ENCODE results near the gene FZR1. TPM values are rescaled to one million over a fixed set of nuclear protein-coding genes. Genes with fewer than 3 reads are reported as not detected.

The FZR1 gene
- polyA plus RNA-seq, 3 donors: 7.7 to 44.6 (median 9.4) TPM

- no peak for DNase-seq
- no peaks in the 10 kb centered on the region for H3K4me1 Mint-ChIP-seq
- H3K9me3 Mint-ChIP-seq: peaks cover 0 to 2% (median 0%) of the 10 kb centered on the region in 7 donors
- no peaks in the 10 kb centered on the region for H3K4me1 ChIP-seq (ENCODE audit: control insufficient read depth in 1 of 2, insufficient read depth in 2 of 2, low read length in 2 of 2)
- H4K20me1 ChIP-seq (ENCODE audit: insufficient read depth, low read length): no peaks in the 10 kb centered on the region
- H3K79me2 ChIP-seq (ENCODE audit: insufficient read depth, low read length): peaks cover 7% of the 10 kb centered on the region
- intact Hi-C loops (cut with micrococcal nuclease): no loop called here
- H3K36me3 Mint-ChIP-seq: peaks cover 39 to 60% of the 10 kb centered on the region in 2 donors
- no peak overlapping the region for H3K4me3 ChIP-seq (replicated peaks in 1 of 3; ENCODE audit: low read depth in 2 of 3, low read length in 3 of 3)
- no peak for TF ChIP-seq CTCF (IDR thresholded peaks at IDR 0.05)
- no peak overlapping the region for H2AFZ ChIP-seq (ENCODE audit: insufficient read depth, low read depth, low read length, poor library complexity, severe bottlenecking)
- no peak overlapping the region for H3K27ac ChIP-seq (ENCODE audit: low read depth in 1 of 2, low read length in 2 of 2)
- H3K4me3 Mint-ChIP-seq: no peak overlapping the region
- no peak overlapping the region for H3K4me2 ChIP-seq (replicated peaks; ENCODE audit: extremely low read depth, low read length, poor library complexity, severe bottlenecking)
- WGBS (ENCODE audit: insufficient coverage): 95% methylated on average over 13 of the region's 14 CpGs
- no peaks in the 10 kb centered on the region for H3K27me3 ChIP-seq (ENCODE audit: control insufficient read depth in 2 of 2, insufficient read depth in 2 of 2, low read length in 2 of 2)
- no peaks in the 10 kb centered on the region for H3K9me3 ChIP-seq (replicated peaks in 1 of 2; ENCODE audit: control insufficient read depth in 1 of 2, insufficient read depth in 1 of 2, low read length in 2 of 2)
- peaks cover 36 to 65% of the 10 kb centered on the region in 2 donors for H3K36me3 ChIP-seq (replicated peaks in 1 of 2; ENCODE audit: control insufficient read depth in 1 of 2, insufficient read depth in 2 of 2, low read length in 2 of 2)
- H3K27me3 Mint-ChIP-seq (ENCODE audit: low read depth in 3 of 3): peaks cover 1 to 3% (median 2%) of the 10 kb centered on the region in 3 donors
- H3K9ac ChIP-seq (ENCODE audit: insufficient read depth, low read length, poor library complexity, severe bottlenecking): no peak overlapping the region
- H3K27ac Mint-ChIP-seq: peak overlapping the region in 2 of 7 donors; percentile 25 to 60
Observed at GRCh38 chr19:3493651-3494050, 12.5 kb upstream of the FZR1 start.

GRCh38 chr19:3494051-3494450 is 12.1 kb upstream of the FZR1 start:
- Histone ChIP-seq H3K4me3 (replicated peaks in 1 of 3; ENCODE audit: low read depth in 2 of 3, low read length in 3 of 3) (no peak overlapping the region), H4K20me1 (ENCODE audit: insufficient read depth, low read length) (no peaks in the 10 kb centered on the region), H3K27me3 (ENCODE audit: control insufficient read depth in 2 of 2, insufficient read depth in 2 of 2, low read length in 2 of 2) (no peaks in the 10 kb centered on the region), H3K9me3 (replicated peaks in 1 of 2; ENCODE audit: control insufficient read depth in 1 of 2, insufficient read depth in 1 of 2, low read length in 2 of 2) (no peaks in the 10 kb centered on the region), H3K4me2 (replicated peaks; ENCODE audit: extremely low read depth, low read length, poor library complexity, severe bottlenecking) (no peak overlapping the region), H3K27ac (ENCODE audit: low read depth in 1 of 2, low read length in 2 of 2) (no peak overlapping the region), H3K79me2 (ENCODE audit: insufficient read depth, low read length) (peaks cover 11% of the 10 kb centered on the region), H3K9ac (ENCODE audit: insufficient read depth, low read length, poor library complexity, severe bottlenecking) (no peak overlapping the region), H2AFZ (ENCODE audit: insufficient read depth, low read depth, low read length, poor library complexity, severe bottlenecking) (no peak overlapping the region), H3K4me1 (ENCODE audit: control insufficient read depth in 1 of 2, insufficient read depth in 2 of 2, low read length in 2 of 2) (no peaks in the 10 kb centered on the region), H3K36me3 (replicated peaks in 1 of 2; ENCODE audit: control insufficient read depth in 1 of 2, insufficient read depth in 2 of 2, low read length in 2 of 2) (peaks cover 36 to 65% of the 10 kb centered on the region in 2 donors)
- no peak overlapping the region for H3K27ac Mint-ChIP-seq
- peaks cover 1% of the 10 kb centered on the region for H3K4me1 Mint-ChIP-seq
- H3K9me3 Mint-ChIP-seq: peaks cover 0 to 2% (median 0%) of the 10 kb centered on the region in 7 donors
- intact Hi-C loops (cut with micrococcal nuclease): no loop called here
- H3K27me3 Mint-ChIP-seq (ENCODE audit: low read depth in 3 of 3): peaks cover 1 to 3% (median 2%) of the 10 kb centered on the region in 3 donors
- H3K36me3 Mint-ChIP-seq: peaks cover 39 to 60% of the 10 kb centered on the region in 2 donors
- 97% methylated on average over 14 of the region's 15 CpGs for WGBS (ENCODE audit: insufficient coverage)
- H3K4me3 Mint-ChIP-seq: no peak overlapping the region
- no peak for TF ChIP-seq CTCF (IDR thresholded peaks at IDR 0.05)
- DNase-seq: no peak

Data from CD14-positive monocyte (primary cell).